Stimulated activated CD8-positive, alpha-beta memory T cell treated with anti-CD3 and anti-CD28 coated beads, Interleukin-2, amount 100 ng/mL, for 1 hour (primary cell): ENCODE measurements around the gene C10orf95.
A peak's percentile ranks its signal among the peaks of the same experiment; 100 is the strongest.
"Not testable (repeated sequence)": the region's sequence is repeated elsewhere in the genome, so short reads cannot be mapped to it uniquely, and the experiment has no call there.

ENCODE experiments used
- DNase-seq, 2 donors: peaks; one replicate each; pipeline ENCODE4 v3.0.0-alpha.2; 2020; ENCODE audit warnings: low read depth in 2 of 2

C10orf95 gene

DNA sequence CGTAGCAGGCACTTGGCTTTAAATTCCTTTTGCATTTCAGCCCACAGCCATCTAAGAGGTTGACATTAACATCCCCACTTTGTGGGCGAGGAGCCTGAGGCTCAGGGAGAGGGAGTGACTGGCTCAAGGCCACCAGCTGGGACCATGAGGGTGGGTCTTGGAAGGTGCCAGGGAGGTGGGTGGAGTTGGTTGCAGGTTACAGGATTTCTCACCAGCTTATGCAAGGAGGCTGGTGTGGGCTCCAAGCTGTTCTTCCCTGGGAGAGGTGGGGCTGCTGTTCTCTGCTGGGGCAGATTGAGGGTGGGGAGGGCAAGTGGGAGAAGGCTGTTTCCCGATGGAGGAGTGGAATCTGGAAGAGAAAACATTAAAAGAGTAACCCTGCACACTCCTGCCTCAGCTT, 14.1 kb upstream of the C10orf95 start:
- no peak for DNase-seq

DNA sequence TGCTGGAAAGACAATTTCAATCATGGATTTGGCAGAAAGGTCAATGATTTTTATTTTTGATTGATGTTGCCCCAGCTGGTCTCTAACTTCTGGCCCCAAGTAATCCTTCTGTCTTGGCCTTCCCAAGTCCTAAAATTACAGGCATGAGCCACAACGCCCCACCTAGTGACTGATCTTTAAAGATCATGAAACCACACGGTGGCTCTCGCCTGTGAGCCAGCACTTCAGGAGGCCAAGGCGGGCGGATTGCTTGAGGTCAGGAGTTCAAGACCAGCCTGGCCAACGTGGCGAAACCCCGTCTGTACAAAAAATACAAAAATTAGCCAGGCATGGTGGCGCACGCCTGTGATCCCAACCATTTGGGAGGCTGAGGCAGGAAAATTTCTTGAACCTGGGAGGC, 12.6 kb upstream of the C10orf95 start:
- DNase-seq: no peak

DNA sequence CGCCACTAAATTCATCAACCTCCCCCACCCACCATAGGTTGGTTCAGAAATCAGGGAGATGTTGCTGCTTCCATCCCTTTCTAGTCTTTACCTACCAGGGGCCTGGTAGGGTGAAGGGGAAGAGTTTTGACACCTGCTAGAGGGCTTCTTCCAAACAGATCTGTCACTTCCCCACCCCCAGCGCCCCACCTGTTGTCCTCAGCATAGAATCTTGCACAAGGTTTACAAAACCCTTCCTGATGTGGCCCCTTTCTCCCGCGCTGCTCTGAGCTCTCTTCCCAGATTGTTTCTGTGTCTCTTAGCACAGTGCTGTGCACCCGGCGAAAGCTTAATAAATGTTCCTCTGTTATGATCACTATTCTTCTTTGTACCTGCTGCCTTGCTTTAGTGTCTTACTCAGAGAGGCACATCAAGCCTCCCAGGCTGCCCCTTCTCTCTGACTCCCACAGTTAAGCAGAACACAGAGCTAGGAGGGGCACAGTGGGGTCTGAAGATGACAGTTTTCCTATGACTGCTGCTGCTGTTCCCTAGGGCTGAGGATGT, 11.2 kb upstream of the C10orf95 start:
- DNase-seq: no peak

DNA sequence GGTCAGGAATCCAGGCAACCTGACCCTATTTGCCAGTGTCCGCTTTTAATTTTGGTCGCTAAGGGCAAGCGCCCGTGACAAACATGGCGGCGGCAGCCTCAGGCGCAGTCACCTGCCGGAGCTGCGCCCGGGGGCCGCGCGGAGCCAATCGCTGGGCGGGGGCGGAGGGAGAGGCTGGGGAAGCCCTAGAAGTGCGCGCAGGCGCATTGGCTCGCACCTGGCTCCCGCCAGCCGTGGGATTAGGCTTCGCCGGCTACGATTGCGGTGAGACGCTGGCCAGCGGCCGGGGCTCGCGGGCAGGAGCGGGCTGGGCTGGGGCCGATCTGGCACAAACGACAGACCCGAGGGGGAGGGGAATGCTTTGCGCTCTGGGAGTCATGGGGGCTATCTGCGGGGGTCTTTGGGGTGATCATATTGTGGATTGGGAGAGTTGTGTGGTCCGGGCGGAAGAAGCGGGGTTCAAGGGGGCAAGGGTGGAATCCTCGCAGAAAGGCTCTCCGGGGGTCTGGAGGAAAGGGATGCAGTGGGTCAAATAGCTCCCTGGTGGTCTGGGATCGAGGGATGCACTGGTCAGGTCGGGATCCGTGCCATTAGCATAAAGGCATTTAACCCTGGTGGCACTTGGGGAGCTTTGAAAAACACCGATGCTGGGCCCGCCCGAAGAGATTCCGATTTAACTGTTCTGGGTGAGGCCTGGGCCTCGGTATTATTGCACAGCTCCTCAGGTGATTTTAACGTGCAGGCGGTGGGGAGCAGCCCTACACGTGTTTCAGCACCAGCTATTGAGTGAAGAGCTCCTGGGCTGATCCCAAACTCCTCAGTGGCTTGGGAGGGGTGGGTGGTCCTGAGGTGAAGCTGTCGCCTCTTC, 10.1 kb upstream of the C10orf95 start:
- DNase-seq: peak; percentile 79 to 93

DNA sequence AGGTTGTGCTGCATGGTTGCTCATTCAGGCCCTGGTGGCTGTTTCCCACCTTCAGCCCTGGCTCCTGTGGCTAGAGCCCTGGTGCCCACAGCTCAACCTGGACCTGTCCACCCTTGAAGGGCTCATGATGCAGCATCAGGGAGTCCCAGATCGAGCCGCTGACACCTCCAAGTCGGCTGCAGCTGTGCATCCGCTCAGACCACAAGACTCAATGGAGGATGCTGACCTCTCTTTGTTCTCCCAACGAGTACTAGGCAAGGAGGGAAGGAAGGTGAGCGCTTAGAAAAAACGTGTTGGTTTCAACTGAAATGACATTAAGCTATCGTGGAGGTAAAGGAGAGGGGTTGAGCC, 9.5 kb upstream of the C10orf95 start:
- DNase-seq: no peak

DNA sequence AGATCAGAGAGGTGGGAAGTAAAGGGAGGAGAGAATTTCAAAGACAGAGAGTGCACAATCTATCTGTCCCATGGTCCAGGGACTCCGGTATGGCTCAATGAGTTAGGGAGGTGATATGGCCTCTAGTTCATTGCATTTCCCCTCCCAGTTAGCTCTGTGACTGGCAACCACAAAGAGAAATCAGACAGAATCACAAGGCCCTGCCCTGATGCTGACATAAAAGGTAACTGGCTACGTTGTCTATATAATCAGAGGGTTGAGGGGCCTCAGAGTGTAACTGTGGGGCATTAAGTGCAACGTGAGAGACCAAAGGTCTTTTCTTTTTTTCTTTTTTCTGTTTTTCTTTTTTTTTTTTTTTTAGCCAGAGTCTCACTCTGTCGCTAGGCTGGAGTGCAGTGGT, 7.3 kb upstream of the C10orf95 start:
- DNase-seq: no peak

DNA sequence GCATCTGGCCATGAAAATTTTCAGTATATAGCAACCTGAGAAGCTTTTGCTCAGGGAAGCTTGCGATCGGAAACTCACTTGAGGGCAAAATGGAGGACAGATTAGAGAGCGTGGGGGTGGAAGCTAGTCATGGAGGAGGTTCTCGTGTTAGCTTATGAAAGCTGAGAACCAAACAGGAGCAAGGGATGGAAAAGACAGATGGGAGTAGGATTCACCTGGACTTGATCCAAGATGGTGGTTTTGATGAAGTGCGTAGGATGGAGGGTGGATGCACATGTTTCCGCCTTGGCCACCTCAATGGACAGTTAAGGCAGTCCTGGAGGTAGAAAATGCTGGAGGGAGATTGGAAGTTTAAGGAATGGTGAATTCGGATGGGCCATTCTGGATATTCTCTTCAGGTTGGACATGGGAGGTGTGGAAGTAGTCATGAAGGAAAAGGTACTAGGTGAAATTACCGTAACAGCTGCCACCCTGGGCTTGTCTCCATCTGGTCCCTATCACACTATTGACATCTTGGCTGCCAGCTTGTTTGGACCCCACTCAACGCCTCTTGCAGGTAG, 6.3 kb upstream of the C10orf95 start:
- DNase-seq: no peak

DNA sequence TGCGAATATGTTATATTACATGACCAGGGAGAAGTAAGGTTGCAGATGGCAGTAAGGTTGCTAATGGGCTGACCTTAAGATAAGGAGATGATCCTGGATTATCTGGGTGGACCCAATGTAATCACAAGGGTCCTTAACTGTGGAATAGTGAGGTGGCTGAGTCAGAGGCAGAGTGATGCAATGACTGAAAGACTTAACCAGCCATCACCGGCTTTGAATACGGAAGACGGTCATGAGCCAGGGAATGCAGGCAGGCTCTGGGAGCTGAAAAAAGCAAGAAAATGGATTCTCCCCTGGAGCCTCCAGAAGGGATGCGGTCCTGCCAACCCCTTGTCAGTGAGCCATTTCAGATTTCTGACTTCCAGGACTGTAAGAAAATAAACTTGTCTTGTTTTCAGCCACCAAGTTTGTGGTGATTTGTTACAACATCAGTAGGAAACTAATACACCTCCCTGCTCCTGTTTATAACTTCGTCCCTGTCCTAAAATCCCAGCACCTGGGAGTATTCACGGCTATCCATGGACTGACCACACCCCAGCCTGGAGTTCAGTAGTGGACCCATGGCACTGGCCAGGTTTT, 4.6 kb upstream of the C10orf95 start:
- no peak for DNase-seq

DNA sequence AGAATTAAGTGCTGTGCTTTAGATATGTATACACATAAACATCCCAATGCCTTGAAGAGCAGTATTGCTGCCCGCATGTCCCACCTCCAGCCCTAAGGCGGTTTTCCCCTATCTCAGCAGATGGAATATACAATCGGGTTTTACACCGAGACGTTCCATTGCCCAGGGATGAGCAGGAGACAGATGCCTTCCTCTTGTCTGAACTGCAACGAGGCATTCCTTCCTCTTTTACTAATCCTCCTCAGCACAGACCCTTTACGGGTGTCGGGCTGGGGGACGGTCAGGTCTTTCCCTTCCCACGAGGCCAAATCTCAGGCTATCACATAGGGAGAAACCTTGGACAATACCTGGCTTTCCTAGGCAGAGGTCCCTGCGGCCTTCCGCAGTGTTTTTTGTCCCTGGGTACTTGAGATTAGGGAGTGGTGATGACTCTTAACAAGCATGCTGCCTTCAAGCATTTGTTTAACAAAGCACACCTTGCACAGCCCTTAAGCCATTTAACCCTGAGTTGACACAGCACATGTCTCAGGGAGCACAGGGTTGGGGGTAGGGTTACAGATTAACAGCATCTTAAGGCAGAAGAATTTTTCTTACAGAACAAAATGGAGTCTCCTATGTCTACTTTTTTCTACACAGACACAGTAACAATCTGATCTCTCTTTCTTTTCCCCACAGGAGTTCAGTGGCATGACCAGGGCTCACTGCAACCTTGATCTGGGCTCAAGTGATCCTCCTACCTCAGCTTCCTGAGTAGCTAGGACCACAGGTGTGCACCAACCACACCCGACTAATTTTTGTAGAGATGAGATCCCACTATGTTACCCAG, 3.5 kb upstream of the C10orf95 start:
- not testable (repeated sequence) for DNase-seq

DNA sequence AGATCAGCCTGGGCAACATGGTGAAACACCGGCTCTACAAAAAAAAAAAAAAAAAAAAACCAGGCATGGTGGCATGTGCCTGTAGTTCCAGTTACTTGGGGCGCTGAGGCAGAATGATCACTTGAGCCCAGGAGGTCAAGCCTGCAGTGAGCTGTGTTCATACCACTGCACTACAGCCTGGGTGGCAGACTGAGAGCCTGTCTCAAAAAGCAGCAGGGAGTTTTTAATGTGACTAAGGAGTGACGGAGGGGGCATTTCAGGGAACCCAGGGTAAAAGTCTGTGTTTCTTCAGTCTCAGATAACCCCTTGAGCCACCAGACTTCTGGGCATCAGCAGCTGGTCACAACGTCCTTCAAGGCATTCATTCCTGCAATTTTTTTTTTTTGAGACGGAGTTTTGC, 2.2 kb upstream of the C10orf95 start:
- no peak for DNase-seq

DNA sequence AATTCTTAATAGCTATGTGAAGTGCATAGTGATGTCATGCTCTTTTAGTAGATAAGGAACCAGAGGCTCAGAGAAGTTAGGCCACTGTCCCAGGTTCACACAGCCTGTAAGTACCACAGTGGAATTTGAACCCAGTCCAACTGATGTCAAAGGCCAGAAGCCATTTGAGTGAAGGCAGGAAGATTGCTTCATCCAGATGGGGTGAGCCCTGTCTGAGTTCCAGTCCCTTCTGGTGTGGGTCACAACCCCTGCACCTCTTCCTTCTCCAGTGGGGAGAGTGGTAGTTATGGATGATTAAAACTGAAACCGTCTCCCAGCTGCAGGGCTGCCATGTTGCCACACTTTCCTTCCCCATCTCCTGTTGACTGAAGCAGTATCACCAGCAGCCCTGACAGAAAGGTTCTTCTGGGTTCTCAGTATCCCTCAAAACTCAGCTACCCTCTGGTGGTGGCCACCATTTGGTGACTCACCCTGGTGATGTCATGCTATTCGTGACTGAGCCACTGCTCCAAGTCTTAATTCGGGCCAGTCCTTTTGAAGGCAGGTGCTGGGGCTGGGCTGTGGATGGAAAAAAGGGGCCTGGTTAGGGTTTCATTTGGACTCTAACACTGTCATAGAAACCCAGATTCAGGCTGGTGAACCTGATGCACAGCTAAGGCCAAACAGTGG, 1.5 kb upstream of the C10orf95 start:
- no peak for DNase-seq

DNA sequence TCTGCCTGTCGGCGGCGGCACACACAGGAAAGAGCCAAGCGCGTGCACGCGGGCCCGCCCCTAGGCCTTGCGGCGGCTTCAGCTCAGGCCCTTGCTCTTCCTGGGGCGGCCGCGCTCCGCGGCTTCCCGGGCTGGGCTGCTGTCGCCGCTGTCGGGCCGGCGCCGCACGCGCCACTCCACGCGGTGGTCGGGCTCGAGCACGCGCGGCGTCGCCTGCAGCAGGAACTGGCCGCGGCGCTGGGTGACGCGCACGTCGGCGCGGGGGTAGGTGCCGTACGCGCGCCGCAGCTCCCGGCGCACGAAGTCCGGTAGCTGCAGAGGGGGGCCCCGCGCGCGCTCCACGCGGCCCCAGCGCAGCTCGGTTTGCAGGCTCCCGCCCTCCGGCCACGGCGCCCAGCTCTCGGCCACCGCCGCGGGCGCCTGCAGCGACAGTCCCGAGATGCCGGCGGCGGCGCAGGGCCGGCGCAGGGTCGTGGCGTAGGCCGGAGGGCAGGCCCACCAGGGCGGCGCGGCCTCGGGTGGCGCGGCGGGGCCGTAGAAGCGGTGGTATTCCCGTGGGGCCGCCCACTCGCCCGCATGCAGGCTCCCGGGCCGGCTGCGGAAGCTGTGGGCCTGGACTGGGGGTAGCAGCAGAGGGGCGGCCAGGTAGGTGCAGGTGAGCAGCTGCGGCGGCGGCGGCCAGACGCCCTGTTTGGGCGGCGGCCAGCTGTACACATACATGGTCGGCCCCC, 804 bp downstream of the C10orf95 start:
- DNase-seq: peak; percentile 75 to 80

DNA sequence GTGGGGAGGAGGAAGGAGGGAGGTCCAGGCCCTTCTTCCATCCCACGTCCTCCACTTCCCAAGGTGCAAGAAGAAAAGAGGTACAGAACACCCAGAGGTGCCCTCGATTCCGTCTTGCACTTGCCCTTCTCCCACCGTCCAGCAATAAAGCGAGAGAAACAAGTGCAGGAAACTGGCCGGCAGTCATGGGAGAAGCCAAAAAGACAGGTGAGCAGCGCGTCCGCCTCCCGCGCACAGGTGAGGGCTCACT, 1.3 kb downstream of the C10orf95 start:
- DNase-seq: no peak

DNA sequence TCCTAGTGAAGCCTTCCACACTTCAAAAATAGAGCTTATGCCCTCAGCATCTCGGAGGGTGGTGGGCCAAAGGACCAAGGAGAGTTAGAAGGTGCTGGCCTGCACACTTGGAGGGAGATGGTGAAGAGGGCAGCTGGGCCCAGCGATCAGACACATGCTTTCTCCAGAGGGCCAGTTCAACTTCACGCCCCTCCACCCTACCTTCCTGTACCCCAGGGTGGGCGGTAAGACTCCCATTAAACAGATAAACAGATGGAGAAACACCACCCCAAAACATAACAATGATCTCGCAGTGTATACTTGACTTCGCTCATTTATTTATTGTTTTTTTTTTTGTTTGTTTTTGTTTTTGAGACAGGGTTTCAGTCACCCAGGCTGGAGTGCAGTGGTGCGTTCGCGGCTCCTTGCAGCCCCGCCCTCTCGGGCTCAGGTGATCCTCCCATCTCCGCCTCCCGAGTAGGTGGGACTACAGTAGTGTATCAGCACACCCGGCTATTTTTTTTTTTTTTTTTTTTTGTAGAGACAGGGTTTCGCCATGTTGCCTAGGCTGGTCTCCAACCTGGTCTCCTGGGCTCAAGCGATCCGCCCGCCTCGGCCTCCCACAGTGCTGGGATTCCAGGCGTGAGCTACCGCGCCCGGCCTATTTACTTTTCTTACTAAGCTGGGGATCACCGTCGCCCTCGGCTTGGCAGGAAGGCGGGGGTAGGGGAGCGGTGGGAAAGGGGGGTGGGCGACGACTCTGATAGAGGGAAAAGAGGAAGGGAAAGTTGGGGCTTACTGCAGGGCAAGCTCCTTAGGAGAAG, 1.8 kb downstream of the C10orf95 start:
- DNase-seq: peak; percentile 68 to 80

DNA sequence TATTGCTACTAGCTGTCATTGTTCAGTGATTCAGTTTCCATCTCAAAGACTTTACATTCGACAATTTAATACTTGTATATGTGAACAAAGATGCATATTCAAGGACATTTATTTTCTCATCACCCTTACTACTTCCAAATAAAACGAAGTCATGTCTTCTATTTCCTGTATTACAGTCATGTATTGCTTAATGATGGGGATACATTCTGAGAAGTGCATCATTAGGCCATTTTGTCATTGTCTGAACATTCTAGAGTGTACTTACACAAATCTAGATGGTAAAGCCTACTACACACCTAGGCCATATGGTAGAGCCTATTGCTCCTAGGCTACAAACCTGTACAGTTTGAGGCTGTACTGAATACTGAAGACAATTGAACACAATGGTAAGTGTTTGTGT, 6.5 kb downstream of the C10orf95 start:
- no peak for DNase-seq

DNA sequence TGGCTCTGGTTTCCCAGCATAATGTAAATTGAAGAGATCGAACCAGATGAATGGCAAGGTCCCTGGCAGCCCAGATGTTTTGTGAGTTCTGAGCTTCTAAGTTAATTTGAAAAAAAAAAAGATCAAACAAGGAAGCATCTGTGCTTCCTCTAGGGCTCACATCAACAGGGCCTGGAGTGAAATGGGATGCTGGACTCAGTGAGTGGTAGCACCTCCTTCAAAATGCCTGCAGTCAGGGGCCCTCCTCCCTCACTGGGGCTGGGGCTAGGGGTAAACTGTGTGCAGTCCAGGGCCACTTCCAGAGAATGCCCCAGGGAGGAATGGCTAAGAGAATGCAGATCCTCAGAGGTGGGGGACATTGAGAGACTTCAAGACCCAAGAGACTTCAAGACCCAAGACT, 13.0 kb downstream of the C10orf95 start:
- DNase-seq: no peak

DNA sequence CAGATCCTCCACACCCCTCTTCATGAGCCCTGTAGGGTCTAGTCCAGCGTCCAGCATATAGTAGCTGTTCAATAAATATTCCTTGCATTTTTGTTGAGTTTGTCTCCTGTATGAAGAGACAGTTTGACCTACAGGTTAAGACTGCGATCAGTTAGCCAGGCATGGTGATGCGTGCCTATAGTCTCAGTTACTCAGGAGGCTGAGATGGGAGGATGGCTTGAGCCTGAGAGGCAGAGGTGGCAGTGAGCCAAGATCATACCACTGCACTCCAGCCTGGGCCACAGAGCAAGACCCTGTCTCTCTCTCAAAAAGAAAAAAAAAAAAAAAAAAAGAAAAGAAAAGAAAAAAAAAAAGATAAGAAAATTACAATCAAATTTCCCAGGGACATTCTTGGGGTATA, 13.8 kb downstream of the C10orf95 start:
- no peak for DNase-seq

DNA sequence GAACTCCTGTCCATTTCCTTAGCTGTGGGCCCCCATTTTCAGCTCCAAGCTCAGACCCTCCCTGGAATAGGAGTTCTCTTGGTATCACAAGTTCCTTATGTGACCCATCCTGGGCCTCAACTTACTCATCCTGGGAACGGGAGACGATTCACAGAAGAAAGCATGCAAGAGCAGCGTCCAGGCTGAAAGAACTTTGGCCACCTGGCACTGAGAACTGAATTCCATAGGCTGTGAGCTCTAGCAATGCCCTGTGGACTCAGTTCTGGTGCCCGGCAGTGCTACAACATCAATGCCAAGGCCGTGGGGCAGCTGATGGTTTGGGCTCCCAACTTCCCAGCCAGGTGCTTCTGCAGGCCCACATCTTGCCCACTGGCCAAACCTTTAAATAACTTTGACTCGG, 15.0 kb downstream of the C10orf95 start:
- DNase-seq: no peak

DNA sequence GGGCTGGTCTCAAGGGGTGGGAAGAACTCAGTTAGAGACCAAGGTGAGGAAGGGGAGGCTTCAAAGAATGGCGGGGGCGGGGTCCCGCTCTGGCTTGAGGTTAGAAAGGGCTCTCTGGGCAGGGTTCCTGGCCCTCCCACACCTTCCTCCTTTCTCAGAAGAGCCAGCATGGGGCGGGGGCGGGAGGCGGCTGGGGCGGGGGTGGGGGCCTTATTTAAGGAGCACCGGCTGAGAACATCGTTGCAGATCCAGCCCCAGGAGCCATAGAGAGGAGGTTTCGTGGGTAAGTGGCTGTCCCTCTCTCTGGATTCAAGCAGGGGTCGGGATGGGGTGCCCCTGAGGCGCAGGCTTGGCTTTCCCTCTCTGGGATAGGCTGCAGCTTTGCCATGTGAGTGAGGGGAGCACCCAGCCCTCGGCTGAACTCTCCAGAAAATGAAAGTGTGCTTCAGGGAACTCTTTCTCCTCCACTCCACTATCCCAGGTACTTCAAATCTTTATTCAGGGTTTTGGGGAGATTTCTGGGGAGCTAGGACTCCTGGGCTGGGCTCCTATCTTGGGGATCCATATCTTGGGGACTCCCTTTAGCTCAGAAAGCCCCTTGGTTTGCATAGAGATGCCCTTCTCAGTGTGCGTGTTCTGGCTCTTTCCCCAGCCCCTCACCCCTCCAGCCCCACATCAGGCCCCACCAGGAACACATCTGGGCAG, 15.7 kb downstream of the C10orf95 start:
- no peak for DNase-seq

DNA sequence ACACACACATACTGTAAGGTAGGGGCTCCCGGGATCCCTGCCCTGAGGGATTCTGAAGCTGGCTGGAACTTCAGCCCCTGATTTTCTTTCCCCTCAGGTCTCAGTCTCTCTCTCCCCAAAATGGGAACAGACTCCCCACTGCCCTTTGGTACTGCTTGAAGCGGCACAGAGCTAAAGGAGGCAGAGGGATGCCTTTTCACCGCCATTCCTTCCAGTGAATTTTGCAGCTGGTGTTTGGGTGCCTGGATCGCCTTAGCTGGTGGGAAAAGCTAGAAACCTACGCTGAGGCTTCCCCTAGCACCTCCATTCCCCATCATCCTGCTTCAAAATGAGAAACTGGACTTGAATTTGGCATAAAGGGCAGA, 16.2 kb downstream of the C10orf95 start:
- DNase-seq: no peak
